Stimulated activated CD8-positive, alpha-beta memory T cell treated with anti-CD3 and anti-CD28 coated beads, Interleukin-7, amount 100 ng/mL, for 4 hours (primary cell): ENCODE measurements around the gene ATXN7.

Experiments used
- DNase-seq, 2 donors: peaks; one replicate each; pipeline ENCODE4 v3.0.0-alpha.2; 2020; ENCODE audit warnings: low read depth in 2 of 2

Gene ATXN7

GRCh38 chr3:63984391-63984790 lies 120.7 kb downstream of the ATXN7 start:
- no peak for DNase-seq

DNA sequence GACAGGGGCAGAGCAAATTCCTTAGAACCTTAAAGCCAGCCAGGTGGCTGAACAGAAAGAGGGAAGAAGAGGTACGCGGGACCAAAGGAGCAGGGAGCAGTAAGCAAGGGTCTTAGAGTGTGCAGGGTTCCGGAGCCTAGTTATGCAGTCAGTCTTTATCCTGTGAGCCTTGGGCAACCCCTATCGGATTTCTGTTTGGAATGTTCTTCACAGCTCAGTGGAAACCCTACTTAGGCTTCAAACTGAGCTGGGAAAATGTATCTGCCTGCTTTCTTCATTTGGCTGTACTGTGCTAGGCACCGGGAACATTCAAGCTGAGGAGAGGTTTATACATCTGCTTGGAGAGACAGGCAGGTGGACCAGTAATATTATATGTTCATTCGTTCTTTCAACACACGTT lies 122.5 kb downstream of the ATXN7 start:
- DNase-seq: no peak

GRCh38 chr3:63986831-63987230 lies 123.2 kb downstream of the ATXN7 start:
- no peak for DNase-seq

DNA sequence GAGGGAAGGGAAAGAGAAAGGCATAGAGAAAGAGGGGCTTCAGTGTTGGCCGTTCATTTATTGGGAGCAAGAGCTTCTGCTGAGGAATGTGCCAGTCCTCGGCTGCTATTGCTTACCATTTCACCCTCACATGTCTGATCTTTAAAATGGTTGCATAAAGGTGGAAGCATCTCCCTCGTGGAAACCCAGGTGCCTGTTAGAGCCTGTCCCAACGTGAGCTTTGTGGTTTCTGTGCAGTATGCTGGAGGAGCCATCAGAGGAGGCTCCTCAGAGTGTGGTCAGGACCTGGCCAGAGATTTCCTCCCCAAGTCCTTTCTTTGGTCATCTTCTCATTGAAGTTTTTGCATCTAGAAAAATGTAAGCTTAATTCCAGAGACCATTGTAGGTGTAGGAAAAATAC lies 125.3 kb downstream of the ATXN7 start:
- DNase-seq: no peak

GRCh38 chr3:63990204-63990603 lies 126.5 kb downstream of the ATXN7 start:
- no peak for DNase-seq

DNA sequence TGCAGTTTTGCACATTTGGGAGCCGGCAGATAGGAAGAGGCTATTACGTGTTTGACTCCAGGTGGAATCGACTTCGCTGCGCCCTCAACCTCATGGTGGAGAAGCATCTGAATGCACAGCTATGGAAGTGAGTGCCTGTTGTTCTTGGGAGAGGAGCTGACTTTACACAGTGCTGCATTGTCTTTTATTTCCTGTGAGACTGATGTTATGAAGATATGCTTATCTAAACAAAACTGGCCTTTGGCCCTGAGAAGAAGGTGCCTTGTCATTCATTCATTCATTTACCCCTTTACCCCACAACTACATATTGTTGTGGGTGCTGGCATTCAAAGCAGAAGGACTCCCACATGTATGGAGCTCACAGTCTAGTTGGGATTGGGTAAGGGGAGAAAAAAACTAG lies 127.1 kb downstream of the ATXN7 start:
- DNase-seq: no peak

- no peak for DNase-seq
Measured at GRCh38 chr3:63991666-63992065, 128.0 kb downstream of the ATXN7 start.

DNA sequence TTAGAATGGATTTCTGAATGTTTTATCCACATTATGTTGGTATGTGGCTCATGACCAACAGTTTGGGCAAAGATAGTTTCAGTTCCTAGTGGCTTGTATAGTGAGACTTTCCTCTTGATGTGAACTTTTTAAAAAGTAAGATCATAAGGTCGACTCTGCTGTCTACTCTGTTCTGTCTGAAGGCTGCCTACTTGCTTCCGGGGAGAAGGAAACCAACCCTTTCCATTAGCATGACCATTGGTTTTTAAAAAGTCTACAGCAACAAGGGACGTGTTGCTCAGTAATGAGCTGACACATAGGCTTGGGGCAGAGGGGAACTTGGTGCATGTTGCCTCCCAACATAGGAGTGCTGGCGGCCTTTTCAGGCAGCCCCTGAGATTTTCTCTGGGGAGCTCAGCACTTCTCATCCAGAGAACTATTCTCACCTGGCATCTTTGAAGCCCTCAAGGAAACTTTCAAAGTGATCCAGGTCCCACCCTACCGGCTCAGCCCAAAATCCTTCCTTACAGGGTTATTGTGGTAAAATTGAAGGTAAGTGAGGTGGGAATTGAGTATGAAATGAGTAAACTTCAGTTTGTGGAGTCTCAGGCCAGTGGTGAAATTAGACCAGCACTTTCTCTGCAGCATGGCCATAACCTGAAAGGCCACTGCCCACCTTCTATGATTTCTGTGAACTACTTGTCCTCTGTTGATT lies 129.0 kb downstream of the ATXN7 start:
- DNase-seq: no peak

DNA sequence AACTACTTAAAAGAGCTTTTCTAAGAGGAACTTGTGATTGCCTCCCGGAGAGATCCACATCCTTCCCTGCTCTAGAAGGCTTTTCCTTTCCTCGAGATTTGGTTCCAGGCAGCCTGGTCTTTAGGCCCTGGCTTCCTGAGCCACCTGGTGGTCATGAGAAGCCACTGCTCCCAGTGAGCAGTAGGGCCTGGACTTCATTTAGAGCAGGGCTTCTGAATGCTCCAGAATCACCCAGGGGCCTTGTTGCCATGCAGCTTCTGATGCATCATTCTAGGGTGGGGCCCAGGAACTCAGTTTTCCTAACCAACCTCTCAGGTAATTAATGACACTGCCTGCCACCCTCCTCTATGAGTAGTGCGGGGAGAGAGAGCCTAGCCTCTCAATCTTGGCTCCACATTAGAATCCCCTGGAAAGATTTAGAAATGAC lies 130.0 kb downstream of the ATXN7 start:
- DNase-seq: peak; percentile 19 to 23

GRCh38 chr3:63995086-63995485 lies 131.4 kb downstream of the ATXN7 start:
- no peak for DNase-seq

DNA sequence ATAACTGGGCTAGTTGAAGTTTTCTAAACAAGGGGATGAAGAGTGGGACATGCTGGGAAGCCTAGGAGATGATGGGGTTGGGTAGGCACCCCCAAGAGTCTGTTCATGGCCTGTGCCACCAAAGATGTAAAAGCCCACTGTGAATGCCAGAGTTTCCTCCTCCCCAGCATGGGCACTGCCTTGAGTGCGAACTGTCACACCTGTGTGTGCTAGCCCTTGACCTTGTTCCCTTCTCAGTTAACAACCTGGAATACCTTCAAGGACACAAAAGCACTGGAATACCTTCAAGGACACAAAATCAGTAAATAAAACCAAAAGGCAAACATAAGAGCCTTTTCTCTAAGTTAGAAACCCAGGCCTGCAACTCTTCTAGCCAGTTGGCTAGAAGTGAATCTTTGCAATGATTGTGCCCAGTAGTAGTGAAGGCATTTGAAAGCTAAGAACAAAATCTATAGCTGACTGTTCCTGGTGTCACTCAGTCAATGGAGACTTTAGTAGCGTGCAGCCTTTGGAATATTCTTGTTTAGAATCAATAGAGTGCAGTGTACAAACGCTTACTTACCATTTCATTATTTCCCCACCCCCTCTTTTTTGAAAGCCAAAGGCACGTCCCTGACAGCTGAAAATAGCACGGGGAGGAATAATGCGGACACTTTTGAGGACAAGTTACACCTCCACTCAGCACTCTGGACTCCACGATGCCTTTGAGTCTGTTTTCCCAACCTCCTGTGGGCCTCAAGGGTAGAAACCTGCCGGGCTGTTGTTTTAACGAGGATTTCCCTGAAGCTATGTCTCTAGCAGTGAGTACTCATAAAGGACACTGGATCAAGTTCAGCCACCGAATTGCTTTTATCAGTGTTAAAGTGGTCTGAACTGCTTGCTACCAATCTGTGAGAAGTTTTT lies 135.4 kb downstream of the ATXN7 start:
- DNase-seq: no peak

DNA sequence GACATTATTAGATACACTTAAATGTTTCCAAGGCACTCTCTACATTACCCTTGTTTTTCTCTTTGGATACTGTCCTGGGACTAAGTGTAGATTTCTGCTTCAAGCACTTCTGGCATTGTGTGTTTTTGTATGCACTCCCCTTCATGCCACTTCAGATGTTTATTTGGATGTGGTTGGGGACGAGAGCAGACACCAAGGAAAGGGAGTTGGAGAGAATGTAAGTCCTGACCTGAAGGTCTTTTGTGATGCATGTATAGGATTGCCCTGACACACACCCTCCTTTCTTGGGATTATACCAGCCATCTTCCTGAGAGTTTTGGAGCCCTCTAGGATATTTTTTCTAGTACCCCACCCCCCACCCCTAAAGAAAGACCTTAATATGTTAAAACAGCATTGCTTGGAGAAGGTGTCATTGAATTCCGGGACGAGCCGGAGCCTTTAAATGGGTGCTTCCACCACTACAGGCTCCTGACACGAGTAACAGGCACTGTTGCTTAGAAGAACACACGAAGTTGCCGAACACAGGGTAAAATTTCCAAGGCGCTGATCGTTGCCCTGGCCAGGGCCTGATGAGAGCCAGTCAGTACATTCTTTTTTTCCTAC lies 136.9 kb downstream of the ATXN7 start:
- no peak for DNase-seq

DNA sequence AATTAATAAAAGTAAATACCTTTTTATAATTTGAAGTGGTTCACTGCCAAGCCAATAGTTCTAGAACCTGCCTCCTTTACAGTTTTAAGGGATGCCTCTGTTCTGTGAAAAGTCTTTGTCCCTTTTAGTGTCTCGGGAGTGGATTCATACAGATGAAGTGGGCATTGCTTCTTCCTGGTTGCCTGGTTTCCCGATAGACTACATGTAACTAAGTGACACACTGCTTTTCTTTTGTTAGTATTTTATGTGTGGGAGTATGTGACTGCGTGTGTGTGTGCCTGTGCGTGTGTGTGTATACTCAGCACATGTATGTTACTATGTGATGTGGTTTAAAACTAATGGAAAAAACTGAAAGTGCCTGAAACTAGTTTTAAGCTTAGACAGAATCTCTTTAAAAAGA lies 138.6 kb downstream of the ATXN7 start:
- no peak for DNase-seq

DNA sequence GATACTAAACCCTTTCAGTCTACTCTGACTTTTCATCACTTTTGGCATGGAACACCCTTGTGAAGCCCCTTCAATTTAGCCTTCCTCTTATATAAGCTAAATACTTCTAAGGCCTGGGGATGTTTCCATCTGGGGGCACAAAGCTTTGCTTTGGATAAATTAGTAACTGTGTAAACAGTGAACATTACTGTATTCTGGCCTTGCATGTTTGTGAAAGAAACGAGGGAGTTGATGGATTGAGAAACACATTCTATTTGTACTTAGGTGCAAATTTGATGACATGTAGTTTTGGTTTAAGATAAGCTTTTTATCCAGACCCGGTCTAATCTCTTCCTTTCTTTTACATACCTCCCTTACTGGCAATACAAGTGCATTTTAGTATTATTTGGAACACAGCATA lies 139.9 kb downstream of the ATXN7 start:
- no peak for DNase-seq

GRCh38 chr3:64008017-64008416 lies 144.3 kb downstream of the ATXN7 start:
- no peak for DNase-seq

GRCh38 chr3:64008487-64009351 lies 145.1 kb downstream of the ATXN7 start:
- no peak for DNase-seq

DNA sequence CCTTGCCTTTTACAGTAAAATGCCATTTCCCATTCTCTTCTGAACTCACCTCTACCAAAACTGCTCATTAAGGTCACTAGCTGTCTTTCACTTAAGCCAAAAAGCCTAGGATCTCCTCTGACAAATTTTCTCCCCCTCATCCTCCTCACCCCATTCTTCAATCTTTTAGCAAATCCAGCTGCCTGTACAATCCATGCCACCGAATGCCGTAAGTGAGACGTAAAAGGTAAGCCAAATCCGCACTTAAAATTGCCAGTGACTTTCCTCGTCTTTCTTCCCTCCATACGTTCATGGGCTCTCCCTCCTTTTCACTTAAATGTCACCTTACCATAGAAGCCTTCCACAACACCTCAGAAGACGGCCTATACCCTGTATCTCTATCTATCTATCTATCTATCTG lies 145.9 kb downstream of the ATXN7 start:
- no peak for DNase-seq

GRCh38 chr3:64010199-64010598 lies 146.5 kb downstream of the ATXN7 start:
- DNase-seq: no peak

GRCh38 chr3:64011685-64012084 lies 148.0 kb downstream of the ATXN7 start:
- no peak for DNase-seq

DNA sequence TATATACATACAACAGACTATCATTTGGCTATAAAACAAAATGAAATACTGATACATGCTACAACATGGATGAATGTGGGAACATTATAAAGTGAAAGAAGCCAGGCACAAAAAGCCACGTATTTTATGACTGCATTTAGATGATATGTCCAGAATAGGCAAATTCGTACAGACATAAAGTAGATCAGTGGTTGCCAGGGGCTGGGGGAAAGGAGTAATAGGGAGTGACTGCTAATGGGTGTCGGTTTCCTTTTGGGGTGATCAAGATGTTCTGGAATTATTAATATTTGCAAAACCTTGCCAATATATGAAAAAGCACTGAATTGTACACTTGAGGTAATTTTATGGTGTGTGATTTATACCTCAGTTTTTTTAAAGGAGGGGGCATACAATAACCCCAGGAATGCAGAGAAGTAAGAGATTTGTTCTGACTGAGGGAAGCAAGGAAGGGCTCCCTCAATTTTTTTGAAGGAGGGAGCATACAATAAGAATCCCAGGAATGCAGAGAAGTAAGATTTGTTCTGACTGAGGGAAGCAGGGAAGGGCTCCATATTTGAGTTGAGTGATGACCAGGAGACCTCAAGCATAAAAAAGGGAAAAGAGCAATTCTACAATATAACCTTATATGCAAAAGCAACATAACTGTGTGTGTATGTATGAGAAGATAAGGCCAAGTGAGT lies 153.4 kb downstream of the ATXN7 start:
- no peak for DNase-seq

- no peak for DNase-seq
Measured at GRCh38 chr3:64019271-64019670, 155.6 kb downstream of the ATXN7 start.
